GM21723 (cell line): ENCODE results near the gene GRM3.
A peak's percentile ranks its signal among the peaks of the same experiment; 100 is the strongest.
"Not testable (repeated sequence)": the region's sequence is repeated elsewhere in the genome, so short reads cannot be mapped to it uniquely, and the experiment has no call there.

Source experiments
- ATAC-seq: cut with Tn5 transposase; IDR thresholded peaks from one replicate; pipeline ENCODE4 v1.9.1; 2021; ENCODE audit warnings: mild to moderate bottlenecking, moderate library complexity; ENCODE audit not compliant: unreplicated experiment

GRM3 gene

DNA sequence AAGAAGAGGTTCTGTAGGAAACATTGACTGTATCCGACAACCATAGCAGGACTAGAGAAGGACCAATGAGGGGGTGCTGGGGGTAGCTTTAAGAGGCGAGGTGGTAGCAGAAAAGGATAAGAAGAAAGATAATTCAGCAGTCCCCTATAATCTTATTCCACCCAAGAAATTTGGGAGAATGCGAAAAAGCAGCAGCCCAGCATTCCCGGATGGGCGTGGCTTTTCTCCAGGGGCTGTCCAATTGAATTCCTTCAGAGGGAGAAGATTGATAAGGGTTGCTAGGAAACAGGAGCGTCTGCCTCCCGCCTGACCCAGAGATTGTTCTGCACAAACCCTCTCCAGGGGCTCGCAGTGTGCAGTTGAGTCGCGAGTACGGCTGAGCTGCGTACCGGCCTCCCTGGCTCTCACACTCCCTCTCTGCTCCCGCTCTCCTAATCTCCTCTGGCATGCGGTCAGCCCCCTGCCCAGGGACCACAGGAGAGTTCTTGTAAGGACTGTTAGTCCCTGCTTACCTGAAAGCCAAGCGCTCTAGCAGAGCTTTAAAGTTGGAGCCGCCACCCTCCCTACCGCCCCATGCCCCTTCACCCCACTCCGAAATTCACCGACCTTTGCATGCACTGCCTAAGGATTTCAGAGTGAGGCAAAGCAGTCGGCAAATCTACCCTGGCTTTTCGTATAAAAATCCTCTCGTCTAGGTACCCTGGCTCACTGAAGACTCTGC, at the start of gene GRM3:
Gene GRM3 (plus strand): TSS at position 349 of the 721 bp plus-strand sequence. CDS start 121,237 bp downstream, outside the sequence.
- ATAC-seq, result no peak

- no peak for ATAC-seq
Measured at GRCh38 chr7:86598311-86598710, 45.4 kb upstream of the GRM3 start.

DNA sequence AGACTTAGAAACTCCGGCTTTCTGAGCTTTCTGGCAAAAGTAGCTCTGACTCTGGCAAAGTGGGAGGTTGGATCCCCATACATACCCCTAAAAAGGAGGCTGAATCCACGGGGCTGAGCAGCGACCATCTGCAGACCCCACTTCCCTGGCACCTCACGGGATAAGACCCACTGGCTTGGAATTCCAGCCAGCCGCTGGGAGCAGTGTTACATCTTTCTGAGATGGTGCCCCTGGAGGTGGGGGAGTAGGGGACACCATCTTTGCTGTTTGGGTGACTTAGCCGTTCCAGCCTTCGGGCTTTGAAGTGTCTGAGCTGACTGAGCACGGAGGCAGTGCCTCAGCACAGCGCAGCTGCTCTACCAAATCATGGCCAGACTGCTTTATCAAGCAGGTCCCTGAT, 45.0 kb upstream of the GRM3 start:
- ATAC-seq, result no peak

DNA sequence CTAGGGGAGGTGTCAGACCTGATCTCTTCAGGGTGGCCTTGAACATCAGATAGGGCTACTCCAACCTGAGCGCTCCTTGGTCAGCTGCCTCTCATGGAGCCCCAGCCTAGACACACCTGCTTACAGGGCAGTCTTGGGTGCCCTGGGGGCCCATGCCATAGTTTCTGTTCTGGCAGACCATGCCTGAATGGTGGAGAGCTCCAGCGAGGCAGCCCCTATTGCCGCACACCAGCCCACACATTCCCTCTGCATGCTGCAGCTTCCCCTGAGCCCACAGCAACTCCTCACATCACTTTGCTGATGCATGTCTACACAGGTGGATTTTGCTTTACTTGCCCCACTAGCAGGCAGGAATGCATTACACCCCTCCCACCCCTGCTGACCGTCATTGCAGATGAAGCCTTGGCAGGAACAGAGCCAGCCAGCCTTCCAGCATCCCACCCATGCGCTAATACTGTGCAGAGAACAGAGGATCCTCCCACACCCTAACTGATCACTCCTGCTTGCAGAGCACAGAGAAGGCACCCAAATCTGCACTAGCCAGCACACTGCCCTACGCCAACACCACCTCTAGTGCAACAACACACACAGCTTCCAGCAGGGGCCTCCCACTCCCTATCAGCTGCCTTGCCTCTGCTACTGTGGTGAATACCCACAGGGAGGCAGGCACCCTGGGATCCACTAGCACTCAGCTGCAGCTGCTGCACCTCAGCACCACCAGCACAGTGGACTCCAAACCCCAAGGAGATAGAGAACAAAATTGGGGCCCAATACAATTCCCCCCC, 43.0 kb upstream of the GRM3 start:
- ATAC-seq, result no peak

DNA sequence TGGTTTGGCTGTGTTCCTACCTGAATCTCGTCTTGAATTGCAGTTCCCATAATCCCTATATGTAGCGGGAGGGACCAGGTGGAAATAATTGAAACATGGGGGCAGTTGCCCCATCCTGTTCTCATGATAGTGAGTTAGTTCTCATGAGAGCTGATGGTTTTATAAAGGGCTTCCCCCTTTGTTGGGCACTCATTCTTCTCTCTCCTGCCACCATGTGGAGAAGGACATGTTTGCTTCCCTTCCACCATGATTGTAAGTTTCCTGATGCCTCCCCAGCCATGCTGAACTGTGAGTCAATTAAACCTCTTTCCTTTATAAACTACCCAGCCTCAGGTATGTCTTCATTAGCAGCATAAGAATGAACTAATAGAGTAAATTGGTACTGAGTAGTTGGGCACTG, 28.0 kb upstream of the GRM3 start:
- ATAC-seq, result not testable (repeated sequence)

- no peak for ATAC-seq
Measured at GRCh38 chr7:86644282-86645224, 844 bp downstream of the GRM3 start.

- ATAC-seq, result no peak
Measured at GRCh38 chr7:86645225-86645608, 1.5 kb downstream of the GRM3 start.

GRCh38 chr7:86645676-86646276, 2.1 kb downstream of the GRM3 start:
- no peak for ATAC-seq

- no peak for ATAC-seq
Measured at GRCh38 chr7:86647385-86648094, 3.8 kb downstream of the GRM3 start.

DNA sequence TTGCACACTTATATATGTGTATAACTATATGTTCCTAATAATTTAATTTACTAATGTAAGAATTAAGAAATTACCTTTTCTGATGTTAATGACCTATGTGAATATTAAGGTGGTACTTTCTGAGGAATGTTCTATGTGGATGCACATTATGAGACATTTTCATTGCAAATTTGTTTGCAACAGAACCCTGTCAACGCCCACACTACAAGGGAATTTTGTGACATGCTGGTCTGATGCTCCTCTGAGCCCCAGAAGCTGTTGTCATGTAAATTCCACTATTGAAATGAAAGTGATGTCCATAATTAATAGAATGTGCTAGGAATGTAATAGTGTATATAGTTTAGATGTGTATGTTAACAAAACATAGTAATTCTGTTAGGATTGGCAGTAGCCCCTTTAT, 4.5 kb downstream of the GRM3 start:
- no peak for ATAC-seq

GRCh38 chr7:86653919-86654659, 10.4 kb downstream of the GRM3 start:
- no peak for ATAC-seq

DNA sequence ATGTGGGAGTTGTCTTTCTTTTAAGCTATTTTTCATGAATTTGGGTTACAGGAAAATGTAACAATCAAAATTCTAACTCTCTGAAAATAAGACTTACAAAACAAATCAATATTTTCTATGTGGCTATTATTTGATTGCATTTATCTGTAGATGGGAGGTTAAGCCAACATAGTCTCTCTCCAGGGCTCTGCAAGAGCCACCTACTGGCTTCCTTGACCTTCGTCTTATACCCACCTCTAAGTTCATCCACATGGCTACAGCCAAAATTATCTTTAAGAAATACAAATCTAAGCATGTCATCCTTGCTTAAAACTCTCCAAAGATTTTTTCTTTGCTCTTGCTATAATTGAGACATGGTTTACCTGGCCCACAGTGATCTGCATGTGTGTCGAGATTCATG, 14.2 kb downstream of the GRM3 start:
- ATAC-seq, result no peak

DNA sequence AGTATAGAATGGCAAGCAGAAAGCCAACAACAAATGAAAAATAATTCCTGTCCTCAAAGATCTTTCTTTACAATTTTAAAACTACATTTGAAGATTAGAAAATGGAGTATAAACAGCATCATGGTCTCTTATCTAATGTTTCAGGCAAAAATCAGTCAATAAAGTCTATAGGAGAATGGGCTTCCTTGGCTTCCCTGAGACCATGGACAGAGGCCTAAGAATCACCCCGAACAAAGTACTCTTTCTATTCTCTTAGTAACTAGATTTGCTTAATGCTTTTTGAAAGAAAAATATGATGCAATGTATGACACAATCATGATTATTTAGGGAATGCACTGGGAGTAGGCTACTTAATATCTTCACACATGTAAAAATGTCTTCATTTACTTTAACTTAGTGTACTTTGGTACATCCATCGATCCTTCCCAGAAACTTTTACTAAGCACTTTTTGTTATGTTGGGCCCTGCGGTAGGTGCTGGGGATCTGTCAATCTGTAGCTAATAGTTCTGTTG, 17.3 kb downstream of the GRM3 start:
- ATAC-seq, result no peak

- ATAC-seq, result no peak
Measured at GRCh38 chr7:86664486-86664885, 20.8 kb downstream of the GRM3 start.

- no peak for ATAC-seq
Measured at GRCh38 chr7:86664991-86665390, 21.3 kb downstream of the GRM3 start.

DNA sequence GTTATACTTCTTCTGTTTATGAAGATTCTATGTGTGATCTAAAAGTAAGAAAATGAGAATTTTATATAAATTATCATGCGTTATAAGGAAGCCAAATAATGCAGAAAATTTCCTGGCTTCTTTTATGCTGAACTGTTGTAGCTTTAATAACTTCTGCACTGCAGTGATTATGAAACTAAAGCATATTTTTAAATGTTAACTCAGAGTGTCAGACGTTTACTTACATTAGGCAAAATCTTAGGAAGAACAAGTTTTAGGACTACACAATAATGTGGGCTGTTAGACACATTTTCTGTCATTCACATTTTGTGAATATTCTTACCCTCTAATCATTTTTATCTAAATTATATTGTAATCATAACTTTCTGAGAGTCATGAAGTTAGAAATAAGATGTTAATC, 22.0 kb downstream of the GRM3 start:
- no peak for ATAC-seq

- peak; percentile 67 for ATAC-seq
Measured at GRCh38 chr7:86667732-86668131, 24.0 kb downstream of the GRM3 start.

DNA sequence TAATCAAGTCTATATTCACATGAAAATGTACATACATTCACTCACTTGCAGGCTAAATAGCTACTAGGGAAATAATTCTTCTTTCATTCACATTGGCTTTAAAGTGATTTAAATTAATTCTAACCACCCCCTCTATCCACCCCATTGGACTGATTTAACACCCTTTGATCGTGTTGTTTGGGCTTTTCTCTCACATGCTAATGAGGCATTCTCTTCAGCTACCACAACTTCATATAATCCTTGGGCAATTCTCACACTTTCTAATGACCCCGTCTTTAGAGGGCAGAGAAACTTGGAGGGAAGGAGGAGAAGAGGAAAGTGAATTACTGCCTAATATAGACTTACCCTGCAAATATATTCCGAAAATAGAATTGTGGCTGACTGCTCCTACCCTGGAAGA, 24.6 kb downstream of the GRM3 start:
- ATAC-seq, result no peak

GRCh38 chr7:86687831-86688230, 44.1 kb downstream of the GRM3 start:
- no peak for ATAC-seq
